ENCODE measurements around the gene FBXO48.

DNA sequence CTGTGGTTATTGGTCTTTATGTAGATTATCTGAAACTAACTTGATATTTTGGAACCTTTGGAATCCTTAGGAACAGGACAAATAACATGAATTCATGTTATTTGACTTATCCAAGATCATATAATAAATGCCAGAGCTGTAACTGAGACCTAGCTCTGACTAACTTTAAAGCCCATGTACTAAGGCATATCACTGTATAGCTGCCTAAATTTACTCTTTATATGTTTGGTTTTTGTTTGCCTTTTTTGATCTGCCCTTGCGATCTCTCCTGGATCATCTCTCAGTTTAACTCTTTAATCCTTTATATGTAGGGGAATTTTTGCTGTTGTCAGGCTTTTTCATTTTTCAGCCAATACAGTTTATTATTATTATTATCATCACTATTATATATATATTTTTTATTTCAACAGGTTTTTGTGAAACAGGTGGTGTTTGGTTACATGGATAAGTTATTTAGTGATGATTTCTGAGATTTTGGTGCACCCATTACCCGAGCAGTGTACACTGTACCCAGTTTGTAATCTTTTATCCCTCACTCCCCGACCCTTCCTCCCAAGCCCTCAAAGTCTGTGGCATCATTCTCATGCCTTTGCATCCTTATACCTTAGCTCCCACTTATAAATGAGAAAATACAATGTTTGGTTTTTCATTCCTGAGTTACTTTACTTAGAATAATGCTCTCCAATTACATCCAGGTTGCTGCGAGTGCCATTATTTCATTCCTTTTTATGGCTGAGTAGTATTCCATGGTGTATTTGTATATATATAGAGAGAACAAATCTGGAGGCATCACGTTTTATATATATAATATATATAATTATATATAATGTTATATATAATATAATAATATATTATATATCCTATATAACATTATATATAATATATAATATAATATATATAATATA is 49.2 kb upstream of the FBXO48 start:
- TF ChIP-seq, protein P1, sequence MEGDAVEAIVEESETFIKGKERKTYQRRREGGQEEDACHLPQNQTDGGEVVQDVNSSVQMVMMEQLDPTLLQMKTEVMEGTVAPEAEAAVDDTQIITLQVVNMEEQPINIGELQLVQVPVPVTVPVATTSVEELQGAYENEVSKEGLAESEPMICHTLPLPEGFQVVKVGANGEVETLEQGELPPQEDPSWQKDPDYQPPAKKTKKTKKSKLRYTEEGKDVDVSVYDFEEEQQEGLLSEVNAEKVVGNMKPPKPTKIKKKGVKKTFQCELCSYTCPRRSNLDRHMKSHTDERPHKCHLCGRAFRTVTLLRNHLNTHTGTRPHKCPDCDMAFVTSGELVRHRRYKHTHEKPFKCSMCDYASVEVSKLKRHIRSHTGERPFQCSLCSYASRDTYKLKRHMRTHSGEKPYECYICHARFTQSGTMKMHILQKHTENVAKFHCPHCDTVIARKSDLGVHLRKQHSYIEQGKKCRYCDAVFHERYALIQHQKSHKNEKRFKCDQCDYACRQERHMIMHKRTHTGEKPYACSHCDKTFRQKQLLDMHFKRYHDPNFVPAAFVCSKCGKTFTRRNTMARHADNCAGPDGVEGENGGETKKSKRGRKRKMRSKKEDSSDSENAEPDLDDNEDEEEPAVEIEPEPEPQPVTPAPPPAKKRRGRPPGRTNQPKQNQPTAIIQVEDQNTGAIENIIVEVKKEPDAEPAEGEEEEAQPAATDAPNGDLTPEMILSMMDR (conservative IDR thresholded peaks at IDR 0.05 in 1 of 2, IDR thresholded peaks at IDR 0.05 in 1 of 2; ENCODE audit: low read depth in 1 of 2, low read length in 2 of 2): no peak
- TF ChIP-seq EZH2 (IDR thresholded peaks at IDR 0.05; ENCODE audit: low read length, missing control alignments): no peak

Data from fibroblast of lung (primary cell).